K562 (cell line): ENCODE results near the gene FTSJ3. TPM values are rescaled to one million over a fixed set of nuclear protein-coding genes. Genes with fewer than 3 reads are reported as not detected.
"Not testable (repeated sequence)": the region's sequence is repeated elsewhere in the genome, so short reads cannot be mapped to it uniquely, and the experiment has no call there.

Source experiments
- ATAC-seq: fragments of 200-7000 bp; cut with Tn5 transposase; 3 replicates; pipeline ENCODE4 v1.9.1; 2020; ENCODE audit warnings: moderate library complexity
- BruUV-seq: library from RNA; stranded (reverse); fragments of 400-500 nt; replicated peaks from 2 replicates; lab custom pipeline; 2021; lab: Mats Ljungman, UMichigan
- CTCF ChIA-PET: fragments of 300-600 bp; formaldehyde crosslinking; extraction: SDS; loops from one replicate; lab custom pipeline; 2021; ENCODE audit warnings: low intra/inter-chr PET ratio; lab: Yijun Ruan, JAX
- POLR2A ChIA-PET: fragments of 300-600, 350-650 bp; sonication (Branson Sonifier 250); formaldehyde crosslinking; extraction: SDS; loops from one replicate; lab custom pipeline; 2021; ENCODE audit warnings: antibody characterized with exemption, inconsistent platforms; lab: Yijun Ruan, JAX
- DNase-seq, 4 experiments: peaks; one replicate each; pipeline versions ENCODE4 v3.0.0 to v3.0.0-alpha.2; 2011 to 2018; ENCODE audit warnings: low spot score in 3 of 4, mixed read lengths in 3 of 4; ENCODE audit errors: extremely low read depth in 1 of 4
- FAIRE-seq: peaks from 2 replicates; lab custom pipeline; 2011; peaks lifted over from hg19 to GRCh38; lab: Jason Lieb, UNC
- H2AFZ ChIP-seq: 2 replicates; pipeline ENCODE4 v1.6.0; 2011; ENCODE audit warnings: low read depth, low read length, control low read depth, inconsistent platforms
- H3K27ac ChIP-seq: fragments of 200-600 bp; 3 replicates; pipeline ENCODE4 v1.8.0; 2011; ENCODE audit warnings: low read depth, mild to moderate bottlenecking, control low read depth, inconsistent platforms, low read length, moderate library complexity, mixed read lengths; ENCODE audit errors: extremely low read depth
- H3K27me3 ChIP-seq, 2 experiments: fragments of 300-600 bp in 1 of 2; 2 replicates in 1 of 2; 3 replicates in 1 of 2; pipeline versions ENCODE4 v1.6.0 to v1.8.0; 2011; ENCODE audit warnings: inconsistent platforms in 2 of 2, low read length in 2 of 2, mild to moderate bottlenecking in 1 of 2, mixed read lengths in 1 of 2, moderate library complexity in 1 of 2; ENCODE audit not compliant: control insufficient read depth in 2 of 2, insufficient read depth in 2 of 2
- H3K36me3 ChIP-seq: fragments of 300-600 bp; 3 replicates; pipeline ENCODE4 v1.8.0; 2011; ENCODE audit warnings: mild to moderate bottlenecking, low read length, inconsistent platforms; ENCODE audit not compliant: control insufficient read depth, insufficient read depth
- H3K4me1 ChIP-seq, 2 experiments: fragments of 200-600 bp in 1 of 2; replicated peaks in 1 of 2; 2 replicates in 1 of 2; 3 replicates in 1 of 2; pipeline versions ENCODE4 v1.5.1 to v1.8.0; 2011; ENCODE audit warnings: inconsistent platforms in 2 of 2, low read length in 2 of 2, mild to moderate bottlenecking in 1 of 2, mixed read lengths in 1 of 2, moderate library complexity in 1 of 2; ENCODE audit not compliant: control insufficient read depth in 2 of 2, insufficient read depth in 2 of 2
- H3K4me2 ChIP-seq: 2 replicates; pipeline ENCODE4 v1.6.1; 2011; ENCODE audit warnings: low read length, control low read depth, inconsistent platforms, mixed read lengths; ENCODE audit not compliant: insufficient read depth
- H3K4me3 ChIP-seq: fragments of 200-600 bp; sonication (generic), shearing (Covaris generic); 2 replicates; pipeline ENCODE4 v1.5.1; 2016; ENCODE audit warnings: control low read depth, inconsistent platforms
- H3K79me2 ChIP-seq: fragments of 200-600 bp; 3 replicates; pipeline ENCODE4 v1.8.0; 2011; ENCODE audit warnings: low read length, inconsistent platforms; ENCODE audit not compliant: control insufficient read depth, insufficient read depth
- H3K9ac ChIP-seq, 2 experiments: 2 replicates each; pipeline versions ENCODE4 v1.6.0 to v1.6.1; 2011; ENCODE audit warnings: low read depth in 2 of 2, low read length in 2 of 2, control low read depth in 1 of 2, inconsistent platforms in 1 of 2, mild to moderate bottlenecking in 1 of 2, mixed read lengths in 1 of 2; ENCODE audit not compliant: insufficient read depth in 1 of 2
- H3K9me1 ChIP-seq: one replicate; pipeline ENCODE4 v1.6.0; 2011; ENCODE audit warnings: inconsistent platforms, mild to moderate bottlenecking, low read length, moderate library complexity; ENCODE audit not compliant: control insufficient read depth, insufficient read depth
- H3K9me3 ChIP-seq: replicated peaks from 2 replicates; pipeline ENCODE4 v1.5.1; 2011; ENCODE audit warnings: low read depth, low read length, inconsistent platforms; ENCODE audit not compliant: control insufficient read depth, insufficient read depth
- H4K20me1 ChIP-seq: replicated peaks from 2 replicates; pipeline ENCODE4 v1.6.1; 2011; ENCODE audit warnings: low read length, inconsistent platforms, mixed read lengths; ENCODE audit not compliant: control insufficient read depth, insufficient read depth
- ATF3 ChIP-seq, 2 experiments: fragments of 450-650 bp in 1 of 2; sonication (generic) in 1 of 2; formaldehyde crosslinking in 1 of 2; IDR thresholded peaks in 1 of 2; conservative IDR thresholded peaks in 1 of 2; 2 replicates each; pipeline versions ENCODE4 v1.6.1 to v1.8.1; 2016 to 2023; ENCODE audit warnings: mild to moderate bottlenecking in 2 of 2, moderate library complexity in 2 of 2, inconsistent platforms in 1 of 2, missing genetic modification reagents in 1 of 2
- DACH1 ChIP-seq: fragments of 450-650 bp; IDR thresholded peaks from 2 replicates; pipeline ENCODE4 v1.6.1; 2018; ENCODE audit not compliant: partially characterized antibody
- FOXJ3 ChIP-seq: sonication (generic); formaldehyde crosslinking; IDR thresholded peaks from 2 replicates; pipeline ENCODE4 v1.4.0; 2020; ENCODE audit warnings: mild to moderate bottlenecking, missing genetic modification reagents
- TCF7L2 ChIP-seq: fragments of 150-350 bp; IDR thresholded peaks from 2 replicates; pipeline ENCODE4 v1.6.1; 2016; ENCODE audit warnings: low read depth, mild to moderate bottlenecking, low read length, moderate library complexity
- ZZZ3 ChIP-seq: fragments of 450-650 bp; IDR thresholded peaks from 2 replicates; pipeline ENCODE4 v1.6.1; 2016; ENCODE audit warnings: antibody characterized with exemption, mild to moderate bottlenecking, moderate library complexity
- WGBS: fragments of 100-300 bp; shearing (Covaris generic); methylation state at CpG from one replicate; pipeline ENCODE4 v1.1.6; 2016; ENCODE audit warnings: low coverage, mixed read lengths; ENCODE audit not compliant: insufficient coverage; ENCODE audit errors: missing lambda C conversion rate; 5-methylcytosine and 5-hydroxymethylcytosine counted together
- in situ Hi-C: fragments of 300-500 bp; cut with MboI; formaldehyde crosslinking; loops from 4 replicates; pipeline ENCODE4 v1.15.0; 2018; ENCODE audit warnings: inconsistent platforms, mixed read lengths
- intact Hi-C: fragments of 100-400 bp; cut with micrococcal nuclease; formaldehyde crosslinking; loops from 2 replicates; pipeline ENCODE4 v1.14.2; 2022
- polyA plus RNA-seq, 8 experiments: library from polyadenylated mRNA; depleted of rRNA in 4 of 8; stranded (reverse) in 5 of 8; unstranded in 3 of 8; fragments of >200 nt; fragmentation: Nextera tagmentation in 2 of 8; fragmentation: Illumina TruSeq in 1 of 8; extraction: Ambion mirVana in 2 of 8; extraction: Trizol in 1 of 8; gene quantifications; 2 replicates each; pipeline versions ENCODE4 v1.2.1 to v1.2.3, GENCODE V29; 2011 to 2014; ENCODE audit warnings: inconsistent platforms in 1 of 8, missing spikeins in 1 of 8
- total RNA-seq, 7 experiments: library from RNA; depleted of rRNA in 6 of 7; stranded (reverse); fragments of >200 nt in 6 of 7; fragmentation: Illumina TruSeq in 2 of 7; extraction: Trizol in 2 of 7; gene quantifications; 2 replicates each; pipeline versions ENCODE4 v1.2.1 to v1.2.3, GENCODE V29; 2011 to 2021; ENCODE audit warnings: low replicate concordance in 1 of 7

The FTSJ3 gene
- total and polyA plus RNA-seq, 9 of the 15 experiments (the other 6 are each of a cell fraction or from before 2014, with no cell fraction given): 18.0 to 65.6 (median 52.4) TPM

DNA sequence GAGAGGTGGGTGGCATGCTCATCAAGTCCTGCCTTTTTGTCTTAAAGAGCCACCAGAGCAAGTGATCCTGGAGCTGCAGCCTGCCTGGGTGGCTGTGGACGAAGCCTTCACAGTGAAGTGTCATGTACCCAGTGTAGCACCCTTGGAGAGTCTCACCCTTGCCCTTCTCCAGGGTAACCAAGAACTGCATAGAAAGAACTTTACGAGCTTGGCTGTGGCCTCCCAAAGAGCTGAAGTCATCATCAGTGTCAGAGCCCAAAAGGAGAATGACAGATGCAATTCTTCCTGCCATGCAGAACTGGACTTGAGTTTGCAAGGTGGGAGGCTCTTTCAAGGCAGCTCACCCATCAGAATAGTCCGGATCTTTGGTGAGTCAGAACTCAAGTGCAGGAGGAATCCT lies 31.8 kb upstream of the FTSJ3 start (continued):
- TF ChIP-seq TCF7L2 (no peak), DACH1 (no peak), ATF3 (IDR thresholded peaks at IDR 0.05) (no peak), ATF3 (CRISPR knock-in tag; conservative IDR thresholded peaks at IDR 0.05) (no peak), FOXJ3 (no peak), ZZZ3 (no peak)

- POLR2A ChIA-PET: interaction anchor here (1.0 to 1.1 kb wide), 2 partner anchors 8 to 23 kb away, joined by 3 read pairs; no protein-coding TSS in a partner anchor
- in situ Hi-C loops, H3K4me2 ChIP-seq, BruUV-seq, H3K9ac ChIP-seq, H3K4me3 ChIP-seq, intact Hi-C loops, H3K9me3 ChIP-seq, H3K27me3 ChIP-seq, H3K27ac ChIP-seq, H4K20me1 ChIP-seq, H3K4me1 ChIP-seq, H3K79me2 ChIP-seq, ATAC-seq, DNase-seq, H3K9me1 ChIP-seq, FAIRE-seq, H2AFZ ChIP-seq, CTCF ChIA-PET: not testable (repeated sequence)
- WGBS: 88% methylated on average over 8 of the region's 8 CpGs
- H3K36me3 ChIP-seq: peaks cover 47% of the 10 kb centered on the region; the same call in 2 of the 3 replicates
Measured at GRCh38 chr17:63856425-63856824, 29.0 kb upstream of the FTSJ3 start.
